Tibial artery (tissue), 4 donors: ENCODE data around the gene SPAG4.

Source experiments
- DNase-seq, 2 donors: peaks; one replicate each; pipeline ENCODE4 v3.0.0-alpha.2; 2019
- H3K27ac ChIP-seq, 2 donors: fragments of 200-600 bp; sonication (generic) in 1 of 2; 1 replicate in 1 of 2; 2 replicates in 1 of 2; pipeline ENCODE4 v1.5.1; 2018 to 2019; ENCODE audit warnings: mild to moderate bottlenecking in 1 of 2
- H3K27me3 ChIP-seq, 2 donors: fragments of 200-600 bp; sonication (generic) in 1 of 2; one replicate each; pipeline versions ENCODE4 v1.5.1 to v1.6.0; 2016 to 2019
- H3K36me3 ChIP-seq, 3 donors: fragments of 200-600 bp; sonication (generic) in 2 of 3; one replicate each; pipeline ENCODE4 v1.5.1; 2016 to 2019; ENCODE audit warnings: mild to moderate bottlenecking in 2 of 3
- H3K4me1 ChIP-seq, 4 donors: fragments of 200-600 bp; sonication (generic) in 2 of 4; 1 replicate in 3 of 4; 2 replicates in 1 of 4; pipeline ENCODE4 v1.5.1; 2016 to 2019
- H3K4me3 ChIP-seq, 2 donors: fragments of 200-600 bp; sonication (generic) in 1 of 2; 1 replicate in 1 of 2; 2 replicates in 1 of 2; pipeline ENCODE4 v1.5.1; 2018 to 2019; ENCODE audit warnings: mild to moderate bottlenecking in 2 of 2
- H3K9me3 ChIP-seq, 3 donors: fragments of 200-600 bp; sonication (generic) in 1 of 3; one replicate each; pipeline ENCODE4 v1.5.1; 2016 to 2019
- intact Hi-C: fragments of 100-400 bp; cut with DNase I; formaldehyde crosslinking; loops from one replicate; pipeline ENCODE4 v1.15.0; 2023; ENCODE audit warnings: low total_unique reads
- TF ChIP-seq, protein P1 (sequence below), 2 experiments: fragments of 200-600 bp in 1 of 2; fragments of 450-650 bp in 1 of 2; IDR thresholded peaks; one replicate each; pipeline ENCODE4 v1.5.1; 2017 to 2019; ENCODE audit warnings: antibody characterized with exemption in 2 of 2, mild to moderate bottlenecking in 1 of 2, moderate library complexity in 1 of 2

The SPAG4 gene, protein sequence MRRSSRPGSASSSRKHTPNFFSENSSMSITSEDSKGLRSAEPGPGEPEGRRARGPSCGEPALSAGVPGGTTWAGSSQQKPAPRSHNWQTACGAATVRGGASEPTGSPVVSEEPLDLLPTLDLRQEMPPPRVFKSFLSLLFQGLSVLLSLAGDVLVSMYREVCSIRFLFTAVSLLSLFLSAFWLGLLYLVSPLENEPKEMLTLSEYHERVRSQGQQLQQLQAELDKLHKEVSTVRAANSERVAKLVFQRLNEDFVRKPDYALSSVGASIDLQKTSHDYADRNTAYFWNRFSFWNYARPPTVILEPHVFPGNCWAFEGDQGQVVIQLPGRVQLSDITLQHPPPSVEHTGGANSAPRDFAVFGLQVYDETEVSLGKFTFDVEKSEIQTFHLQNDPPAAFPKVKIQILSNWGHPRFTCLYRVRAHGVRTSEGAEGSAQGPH

DNA sequence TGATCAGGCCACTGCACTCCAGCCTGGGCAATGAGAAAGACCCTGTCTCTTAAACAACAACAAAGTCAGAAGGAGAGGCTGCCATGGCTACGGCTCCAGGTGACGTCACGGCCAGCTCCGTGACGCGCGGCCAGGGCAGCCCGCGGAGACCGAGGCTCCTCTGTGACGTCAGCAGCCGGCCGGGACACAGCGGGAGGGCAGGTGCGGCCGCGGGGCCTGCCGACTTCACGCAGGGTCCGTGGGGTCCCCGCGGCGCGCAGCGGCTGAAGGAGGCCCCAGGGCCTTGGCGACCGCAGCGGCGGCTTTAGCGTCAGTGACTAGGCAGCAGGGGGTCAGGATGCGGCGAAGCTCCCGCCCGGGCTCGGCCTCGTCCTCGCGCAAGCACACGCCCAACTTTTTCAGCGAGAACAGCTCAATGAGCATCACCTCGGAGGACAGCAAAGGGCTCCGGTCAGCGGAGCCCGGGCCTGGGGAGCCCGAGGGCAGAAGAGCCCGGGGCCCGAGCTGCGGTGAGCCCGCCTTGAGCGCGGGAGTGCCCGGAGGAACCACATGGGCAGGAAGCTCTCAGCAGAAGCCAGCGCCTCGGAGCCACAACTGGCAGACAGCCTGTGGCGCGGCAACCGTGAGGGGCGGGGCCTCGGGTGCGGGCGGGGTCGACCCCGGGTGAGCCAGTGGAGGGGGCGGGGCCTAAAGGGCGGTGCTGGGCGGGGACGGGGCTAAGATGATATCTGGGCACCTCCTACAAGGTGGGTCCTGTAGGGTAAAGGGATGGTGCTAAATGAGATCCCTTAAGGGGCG, at the start of gene SPAG4:
Gene SPAG4, plus strand, starts transcription at position 163 of the 798 bp plus-strand sequence. Its CDS starts 175 bp downstream, at position 338.
- Histone ChIP-seq H3K9me3 (no peaks in the 10 kb centered on the region), H3K27me3 (no peaks in the 10 kb centered on the region), H3K36me3 (no peaks in the 10 kb centered on the region), H3K27ac (peak within 1 kb of the TSS; percentile 77 to 88), H3K4me3 (peak within 1 kb of the TSS; percentile 57 to 70), H3K4me1 (peaks cover 0 to 39% (median 32%) of the 10 kb centered on the region in 4 donors)
- TF ChIP-seq, protein P1, sequence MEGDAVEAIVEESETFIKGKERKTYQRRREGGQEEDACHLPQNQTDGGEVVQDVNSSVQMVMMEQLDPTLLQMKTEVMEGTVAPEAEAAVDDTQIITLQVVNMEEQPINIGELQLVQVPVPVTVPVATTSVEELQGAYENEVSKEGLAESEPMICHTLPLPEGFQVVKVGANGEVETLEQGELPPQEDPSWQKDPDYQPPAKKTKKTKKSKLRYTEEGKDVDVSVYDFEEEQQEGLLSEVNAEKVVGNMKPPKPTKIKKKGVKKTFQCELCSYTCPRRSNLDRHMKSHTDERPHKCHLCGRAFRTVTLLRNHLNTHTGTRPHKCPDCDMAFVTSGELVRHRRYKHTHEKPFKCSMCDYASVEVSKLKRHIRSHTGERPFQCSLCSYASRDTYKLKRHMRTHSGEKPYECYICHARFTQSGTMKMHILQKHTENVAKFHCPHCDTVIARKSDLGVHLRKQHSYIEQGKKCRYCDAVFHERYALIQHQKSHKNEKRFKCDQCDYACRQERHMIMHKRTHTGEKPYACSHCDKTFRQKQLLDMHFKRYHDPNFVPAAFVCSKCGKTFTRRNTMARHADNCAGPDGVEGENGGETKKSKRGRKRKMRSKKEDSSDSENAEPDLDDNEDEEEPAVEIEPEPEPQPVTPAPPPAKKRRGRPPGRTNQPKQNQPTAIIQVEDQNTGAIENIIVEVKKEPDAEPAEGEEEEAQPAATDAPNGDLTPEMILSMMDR (IDR thresholded peaks at IDR 0.05) = no peak
- DNase-seq = peak; percentile 99 to 100
- intact Hi-C loops = loop anchor here (5.0 kb wide), 2 partner anchors 46 to 156 kb away; partner anchors contain the start of genes CPNE1, PHF20 and RBM12

DNA sequence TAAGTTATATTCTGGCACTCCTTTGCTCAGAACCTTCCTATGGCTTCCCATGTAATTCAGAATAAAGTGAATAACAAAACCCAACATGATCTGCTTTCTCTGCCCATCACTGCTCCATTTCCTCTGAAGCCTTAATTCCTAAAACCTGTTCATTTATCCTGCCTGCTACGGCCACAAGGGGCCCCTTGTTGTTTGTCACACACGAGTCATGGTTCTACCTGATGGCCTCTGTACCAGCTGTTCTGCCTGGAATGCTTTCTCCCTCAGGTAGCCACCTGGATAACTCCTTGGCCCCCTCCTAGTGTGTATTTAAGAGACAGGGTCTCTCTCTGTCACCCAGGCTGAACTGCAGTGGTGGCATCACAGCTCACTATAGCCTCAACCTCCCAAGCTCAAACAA, 47.0 kb upstream of the SPAG4 start:
- DNase-seq = peak in 1 of 2 donors; percentile 5

DNA sequence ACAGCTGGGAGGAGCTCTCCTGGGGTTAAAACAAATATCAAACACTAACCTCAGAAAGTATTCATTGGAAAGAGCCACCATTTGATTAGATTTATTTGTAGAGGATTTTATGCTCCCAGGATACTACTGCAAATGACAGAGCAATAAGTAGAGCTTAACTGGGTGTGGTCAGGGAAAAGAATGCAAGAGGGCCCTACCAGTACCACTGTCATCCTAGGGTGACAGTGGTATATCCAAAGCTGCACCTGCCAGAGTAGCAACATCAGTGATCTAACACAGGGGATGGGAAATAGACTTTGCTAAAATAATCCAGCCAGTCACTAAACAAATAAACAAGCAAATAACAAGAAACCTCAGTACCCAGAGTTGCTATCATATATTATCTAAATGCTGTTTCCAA, 44.1 kb upstream of the SPAG4 start:
- H3K27ac ChIP-seq = no peak overlapping the region
- H3K27me3 ChIP-seq = no peaks in the 10 kb centered on the region
- H3K4me3 ChIP-seq = no peak overlapping the region
- H3K9me3 ChIP-seq = peaks cover 0 to 8% (median 4%) of the 10 kb centered on the region in 3 donors
- no peak for DNase-seq
- H3K4me1 ChIP-seq = no peaks in the 10 kb centered on the region
- H3K36me3 ChIP-seq = no peaks in the 10 kb centered on the region
- TF ChIP-seq, protein P1 (IDR thresholded peaks at IDR 0.05) = no peak
- intact Hi-C loops = no loop called here

More for the DNA sequence above, 47.0 kb upstream of the SPAG4 start:
- no peak overlapping the region for H3K4me3 ChIP-seq
- H3K27ac ChIP-seq = no peak overlapping the region
- intact Hi-C loops = no loop called here
- peaks cover 0 to 8% (median 4%) of the 10 kb centered on the region in 3 donors for H3K9me3 ChIP-seq
- no peaks in the 10 kb centered on the region for H3K36me3 ChIP-seq
- no peaks in the 10 kb centered on the region for H3K27me3 ChIP-seq
- TF ChIP-seq, protein P1 (IDR thresholded peaks at IDR 0.05) = no peak
- no peaks in the 10 kb centered on the region for H3K4me1 ChIP-seq

DNA sequence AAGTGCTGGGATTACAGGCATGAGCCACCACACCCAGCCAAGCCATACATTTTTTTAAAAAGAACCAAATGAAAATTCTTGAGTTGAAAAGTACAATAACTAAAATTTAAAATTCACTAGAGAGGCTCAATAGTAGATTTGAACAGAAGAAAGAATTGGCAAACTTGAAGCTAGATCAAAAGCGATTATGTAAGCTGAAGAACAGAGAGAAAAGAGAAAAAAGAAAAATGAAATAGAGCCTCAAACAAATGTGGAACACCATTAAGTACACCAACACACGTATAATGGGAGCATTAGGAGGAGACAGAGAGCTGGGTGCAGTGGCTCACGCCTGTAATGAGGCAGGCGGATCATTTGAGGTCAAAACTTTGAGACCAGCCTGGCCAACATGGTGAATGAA, 42.8 kb upstream of the SPAG4 start:
- Histone ChIP-seq H3K27ac (no peak overlapping the region), H3K9me3 (peaks cover 0 to 8% (median 4%) of the 10 kb centered on the region in 3 donors), H3K36me3 (no peaks in the 10 kb centered on the region), H3K27me3 (no peaks in the 10 kb centered on the region), H3K4me1 (no peaks in the 10 kb centered on the region), H3K4me3 (no peak overlapping the region)
- TF ChIP-seq, protein P1 (IDR thresholded peaks at IDR 0.05) = no peak
- intact Hi-C loops = no loop called here
- DNase-seq = no peak

DNA sequence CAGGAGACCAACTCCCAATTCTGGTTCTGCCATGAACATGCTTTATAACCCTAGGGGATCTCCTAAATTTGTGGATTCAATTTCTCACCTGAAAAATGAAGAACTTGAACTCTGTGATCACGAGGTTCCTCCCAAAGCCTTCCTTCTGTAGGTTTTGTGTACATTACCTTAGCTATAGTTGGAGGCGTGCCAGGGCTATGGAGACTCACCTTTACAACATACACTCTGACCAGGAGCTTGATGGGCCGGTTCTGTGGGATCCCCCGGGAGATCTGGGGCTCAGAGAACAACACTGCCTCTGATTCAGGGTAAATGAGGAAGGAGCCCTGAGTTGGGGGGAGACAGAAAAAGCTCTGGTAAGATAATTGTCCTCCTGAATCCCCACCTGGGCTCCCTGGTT, 39.7 kb upstream of the SPAG4 start:
- DNase-seq = no peak
- Histone ChIP-seq H3K36me3 (no peaks in the 10 kb centered on the region), H3K4me3 (no peak overlapping the region), H3K9me3 (peaks cover 0 to 8% (median 4%) of the 10 kb centered on the region in 3 donors), H3K4me1 (no peaks in the 10 kb centered on the region), H3K27me3 (peaks cover 0 to 7% of the 10 kb centered on the region in 2 donors), H3K27ac (no peak overlapping the region)
- intact Hi-C loops = no loop called here
- TF ChIP-seq, protein P1 (IDR thresholded peaks at IDR 0.05) = no peak
